Natural killer cell (primary cell): ENCODE data around the gene LLCFC1. TPM values are rescaled to one million over a fixed set of nuclear protein-coding genes. Genes with fewer than 3 reads are reported as not detected.

ENCODE experiments used
- ATAC-seq, 3 donors: fragments of 150-1000 bp in 2 of 3; fragments of 200-7000 bp in 1 of 3; cut with Tn5 transposase; 1 replicate in 1 of 3; 2 replicates in 2 of 3; pipeline ENCODE4 v1.10.0; 2021; ENCODE audit warnings: mild to moderate bottlenecking in 2 of 3, moderate library complexity in 2 of 3
- DNase-seq, 2 donors: peaks; one replicate each; pipeline versions ENCODE4 v3.0.0 to v3.0.0-alpha.2; 2013 to 2021; ENCODE audit warnings: mixed read lengths in 1 of 2
- H3K27ac ChIP-seq: one replicate; pipeline ENCODE4 v1.5.1; 2013; ENCODE audit warnings: mild to moderate bottlenecking, low read length
- H3K27me3 ChIP-seq: one replicate; pipeline ENCODE4 v1.6.1; 2013; ENCODE audit warnings: low read length; ENCODE audit not compliant: control insufficient read depth, insufficient read depth
- H3K36me3 ChIP-seq: one replicate; pipeline ENCODE4 v1.6.1; 2013; ENCODE audit warnings: low read length; ENCODE audit not compliant: control insufficient read depth, insufficient read depth
- H3K4me1 ChIP-seq: one replicate; pipeline ENCODE4 v1.6.1; 2013; ENCODE audit warnings: low read length; ENCODE audit not compliant: control insufficient read depth, insufficient read depth
- H3K4me3 ChIP-seq: one replicate; pipeline ENCODE4 v1.5.1; 2013; ENCODE audit warnings: low read length
- H3K9me3 ChIP-seq: one replicate; pipeline ENCODE4 v1.6.1; 2013; ENCODE audit warnings: low read length; ENCODE audit not compliant: control insufficient read depth, insufficient read depth
- H3K27ac Mint-ChIP-seq, 2 donors: one replicate each; pipeline ENCODE4 v1.8.0; 2022; ENCODE audit warnings: mild to moderate bottlenecking in 2 of 2, mixed read lengths in 2 of 2, moderate library complexity in 1 of 2
- H3K27me3 Mint-ChIP-seq, 2 donors: one replicate each; pipeline ENCODE4 v1.8.0; 2022; ENCODE audit warnings: low read depth in 2 of 2, mixed read lengths in 2 of 2
- H3K36me3 Mint-ChIP-seq: one replicate; pipeline ENCODE4 v1.8.0; 2022; ENCODE audit warnings: mixed read lengths
- H3K4me1 Mint-ChIP-seq, 2 donors: one replicate each; pipeline ENCODE4 v1.8.0; 2022; ENCODE audit warnings: mixed read lengths in 2 of 2
- H3K4me3 Mint-ChIP-seq: one replicate; pipeline ENCODE4 v1.8.0; 2022; ENCODE audit warnings: mild to moderate bottlenecking, moderate library complexity, mixed read lengths
- H3K9me3 Mint-ChIP-seq, 2 donors: one replicate each; pipeline ENCODE4 v1.8.0; 2022; ENCODE audit warnings: mixed read lengths in 2 of 2
- WGBS: methylation state at CpG from one replicate; pipeline ENCODE4 v1.1.7; 2013; ENCODE audit warnings: missing lambda C conversion rate; ENCODE audit not compliant: insufficient coverage; 5-methylcytosine and 5-hydroxymethylcytosine counted together
- intact Hi-C: fragments of 100-400 bp; cut with micrococcal nuclease; formaldehyde crosslinking; loops from one replicate; pipeline ENCODE4 v1.14.2; 2022
- total RNA-seq, 4 donors: library from RNA; stranded (reverse); fragments of 120-200 nt in 1 of 4; gene quantifications; one replicate each; pipeline versions ENCODE4 v1.2.3 to v1.2.4, GENCODE V29; 2013 to 2022
- TF ChIP-seq, protein P1 (sequence below): fragments of 200-600 bp; IDR thresholded peaks from one replicate; pipeline ENCODE4 v1.8.0; 2022; ENCODE audit warnings: antibody characterized with exemption

Gene LLCFC1
- total RNA-seq, 3 donors from 2014 or later (not counting 1 experiment from before 2014, with no cell fraction given), result not detected

- Histone ChIP-seq H3K27ac (no peak overlapping the region), H3K4me3 (no peak overlapping the region), H3K27me3 (no peaks in the 10 kb centered on the region), H3K9me3 (no peaks in the 10 kb centered on the region), H3K4me1 (no peaks in the 10 kb centered on the region), H3K36me3 (no peaks in the 10 kb centered on the region)
- no peaks in the 10 kb centered on the region for H3K9me3 Mint-ChIP-seq
- TF ChIP-seq, protein P1, sequence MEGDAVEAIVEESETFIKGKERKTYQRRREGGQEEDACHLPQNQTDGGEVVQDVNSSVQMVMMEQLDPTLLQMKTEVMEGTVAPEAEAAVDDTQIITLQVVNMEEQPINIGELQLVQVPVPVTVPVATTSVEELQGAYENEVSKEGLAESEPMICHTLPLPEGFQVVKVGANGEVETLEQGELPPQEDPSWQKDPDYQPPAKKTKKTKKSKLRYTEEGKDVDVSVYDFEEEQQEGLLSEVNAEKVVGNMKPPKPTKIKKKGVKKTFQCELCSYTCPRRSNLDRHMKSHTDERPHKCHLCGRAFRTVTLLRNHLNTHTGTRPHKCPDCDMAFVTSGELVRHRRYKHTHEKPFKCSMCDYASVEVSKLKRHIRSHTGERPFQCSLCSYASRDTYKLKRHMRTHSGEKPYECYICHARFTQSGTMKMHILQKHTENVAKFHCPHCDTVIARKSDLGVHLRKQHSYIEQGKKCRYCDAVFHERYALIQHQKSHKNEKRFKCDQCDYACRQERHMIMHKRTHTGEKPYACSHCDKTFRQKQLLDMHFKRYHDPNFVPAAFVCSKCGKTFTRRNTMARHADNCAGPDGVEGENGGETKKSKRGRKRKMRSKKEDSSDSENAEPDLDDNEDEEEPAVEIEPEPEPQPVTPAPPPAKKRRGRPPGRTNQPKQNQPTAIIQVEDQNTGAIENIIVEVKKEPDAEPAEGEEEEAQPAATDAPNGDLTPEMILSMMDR, result no peak
- no peak overlapping the region for H3K4me3 Mint-ChIP-seq
- no peaks in the 10 kb centered on the region for H3K4me1 Mint-ChIP-seq
- no peak overlapping the region for H3K27ac Mint-ChIP-seq
- H3K36me3 Mint-ChIP-seq, result no peaks in the 10 kb centered on the region
- ATAC-seq (no peak), DNase-seq (no peak)
- H3K27me3 Mint-ChIP-seq, result peaks cover 8 to 12% of the 10 kb centered on the region in 2 donors
- intact Hi-C loops, result no loop called here
- 89% methylated on average over 6 of the region's 6 CpGs for WGBS
These were observed 3.5 kb downstream of the LLCFC1 start for GRCh38 chr7:142942746-142943145.

GRCh38 chr7:142943706-142944268, 4.5 kb downstream of the LLCFC1 start:
- no peaks in the 10 kb centered on the region for H3K36me3 Mint-ChIP-seq
- 80% methylated on average over 7 of the region's 7 CpGs for WGBS
- no peaks in the 10 kb centered on the region for H3K4me1 Mint-ChIP-seq
- Histone ChIP-seq H3K4me1 (no peaks in the 10 kb centered on the region), H3K27ac (no peak overlapping the region), H3K27me3 (no peaks in the 10 kb centered on the region), H3K9me3 (no peaks in the 10 kb centered on the region), H3K36me3 (no peaks in the 10 kb centered on the region), H3K4me3 (no peak overlapping the region)
- H3K27me3 Mint-ChIP-seq, result peaks cover 8 to 17% of the 10 kb centered on the region in 2 donors
- no peak overlapping the region for H3K27ac Mint-ChIP-seq
- no peaks in the 10 kb centered on the region for H3K9me3 Mint-ChIP-seq
- ATAC-seq (no peak), DNase-seq (no peak)
- TF ChIP-seq, protein P1, result no peak
- intact Hi-C loops, result no loop called here
- H3K4me3 Mint-ChIP-seq, result no peak overlapping the region

DNA sequence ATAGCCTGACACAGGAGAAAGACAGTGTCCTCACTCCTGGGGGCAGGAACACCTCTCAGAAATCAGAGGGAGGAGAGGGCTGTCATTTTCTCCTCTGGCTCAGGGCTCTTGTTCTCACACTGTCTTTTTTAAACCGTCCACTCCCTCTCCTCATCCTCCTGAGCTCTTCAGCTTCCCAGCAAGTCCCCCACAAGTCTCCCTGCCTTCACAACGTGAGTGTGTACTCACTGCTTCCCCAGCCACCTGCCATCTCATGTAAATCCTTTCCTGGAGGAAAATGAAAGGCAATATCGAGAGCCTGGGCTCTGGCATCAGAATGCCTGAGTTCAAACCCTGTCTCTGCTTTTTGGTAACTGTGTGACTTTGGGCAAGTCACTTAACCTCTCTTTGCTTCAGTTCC, 5.7 kb downstream of the LLCFC1 start:
- TF ChIP-seq, protein P1, result no peak
- no peaks in the 10 kb centered on the region for H3K36me3 ChIP-seq
- DNase-seq (no peak), ATAC-seq (no peak)
- Mint-ChIP-seq H3K4me3 (no peak overlapping the region), H3K36me3 (no peaks in the 10 kb centered on the region), H3K4me1 (no peaks in the 10 kb centered on the region), H3K27ac (no peak overlapping the region), H3K9me3 (no peaks in the 10 kb centered on the region), H3K27me3 (peaks cover 9 to 23% of the 10 kb centered on the region in 2 donors)
- no peak overlapping the region for H3K27ac ChIP-seq
- no peaks in the 10 kb centered on the region for H3K27me3 ChIP-seq
- WGBS, result 73% methylated on average over 3 of the region's 3 CpGs
- H3K4me1 ChIP-seq, result no peaks in the 10 kb centered on the region
- no peaks in the 10 kb centered on the region for H3K9me3 ChIP-seq
- no peak overlapping the region for H3K4me3 ChIP-seq
- intact Hi-C loops, result no loop called here

DNA sequence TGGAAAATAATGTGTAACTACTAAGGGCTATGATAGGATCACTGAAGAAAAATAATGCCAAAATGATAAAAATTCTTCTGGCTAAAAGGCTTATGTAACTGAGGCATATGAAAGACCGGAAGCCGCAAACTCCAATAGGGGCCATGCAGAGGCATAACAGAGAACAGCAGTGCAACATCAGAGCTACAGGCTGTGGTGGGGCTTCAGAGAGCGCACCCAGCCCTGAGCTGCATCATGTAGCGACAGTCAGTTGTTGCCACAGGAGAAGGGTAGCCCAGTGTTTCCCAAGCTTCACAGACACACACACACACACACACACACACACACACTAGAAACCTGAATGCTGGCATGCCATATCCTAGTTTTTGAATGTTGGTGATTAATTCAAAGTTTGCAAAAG, 9.3 kb downstream of the LLCFC1 start:
- peaks cover 10 to 31% of the 10 kb centered on the region in 2 donors for H3K27me3 Mint-ChIP-seq
- Histone ChIP-seq H3K27ac (no peak overlapping the region), H3K27me3 (no peaks in the 10 kb centered on the region), H3K4me1 (no peaks in the 10 kb centered on the region), H3K36me3 (no peaks in the 10 kb centered on the region), H3K9me3 (no peaks in the 10 kb centered on the region), H3K4me3 (no peak overlapping the region)
- no peaks in the 10 kb centered on the region for H3K36me3 Mint-ChIP-seq
- ATAC-seq, result no peak
- H3K4me3 Mint-ChIP-seq, result no peak overlapping the region
- H3K4me1 Mint-ChIP-seq, result no peaks in the 10 kb centered on the region
- TF ChIP-seq, protein P1, result no peak
- H3K9me3 Mint-ChIP-seq, result peaks cover 0 to 2% of the 10 kb centered on the region in 2 donors
- WGBS, result 95% methylated on average over 4 of the region's 4 CpGs
- DNase-seq, result no peak
- intact Hi-C loops, result no loop called here
- no peak overlapping the region for H3K27ac Mint-ChIP-seq
